Activated T-cell treated with anti-CD3 and anti-CD28 coated beads for 48 hours (primary cell): ENCODE results near the gene EXOC1.

Experiments
- DNase-seq: peaks from one replicate; pipeline ENCODE4 v3.0.0-alpha.2; 2020; ENCODE audit warnings: low read depth

EXOC1 gene

GRCh38 chr4:55949482-55949802 is 96.0 kb downstream of the EXOC1 start:
- DNase-seq: no peak

GRCh38 chr4:55951191-55951922 is 97.9 kb downstream of the EXOC1 start:
- DNase-seq: no peak
